ENCODE results near the gene SORCS2. TPM values are rescaled to one million over a fixed set of nuclear protein-coding genes. Genes with fewer than 3 reads are reported as not detected.

Gene SORCS2
- total RNA-seq, 6 donors from 2014 or later: 2.2 to 28.3 (median 7.2) TPM

GRCh38 chr4:7169134-7169533, 23.2 kb upstream of the SORCS2 start:
- H3K27me3 ChIP-seq: no peaks in the 10 kb centered on the region
- H3K4me3 ChIP-seq: no peak overlapping the region
- no peak overlapping the region for H3K27ac ChIP-seq
- no peak for TF ChIP-seq POLR2AphosphoS5 (IDR thresholded peaks at IDR 0.05)
- TF ChIP-seq POLR2A (IDR thresholded peaks at IDR 0.05): no peak
- TF ChIP-seq CTCF (IDR thresholded peaks at IDR 0.05): no peak
- TF ChIP-seq EP300 (IDR thresholded peaks at IDR 0.05): no peak
- DNase-seq (peak in 1 of 2 donors; percentile 14), ATAC-seq (ENCODE audit: low FRiP score in 2 of 2) (no peak)
- WGBS, 2 donors: 65 to 66% methylated on average over 7 of the region's 7 CpGs
- H3K9me3 ChIP-seq: no peaks in the 10 kb centered on the region
- no peaks in the 10 kb centered on the region for H3K36me3 ChIP-seq
- H3K4me1 ChIP-seq: no peaks in the 10 kb centered on the region

DNA sequence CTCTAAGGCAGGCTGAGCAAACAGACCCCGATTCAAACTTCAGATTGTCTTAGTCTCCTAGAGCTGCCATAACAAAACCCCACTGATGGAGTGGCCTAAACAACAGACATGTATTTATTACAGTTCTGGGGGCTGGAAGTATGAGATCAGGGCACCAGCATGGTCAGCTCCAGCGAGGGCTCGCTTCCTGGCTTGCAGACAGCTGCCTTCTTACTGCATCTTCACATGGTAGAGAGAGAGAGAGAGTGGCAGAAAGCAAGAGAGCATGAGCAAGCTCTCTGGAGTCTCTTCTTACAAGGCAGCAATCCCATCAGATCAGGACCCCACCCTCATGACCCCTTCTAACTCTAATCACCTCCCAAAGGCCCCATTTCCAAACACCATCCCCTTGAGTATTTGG, 22.3 kb upstream of the SORCS2 start:
- no peak for TF ChIP-seq EP300 (IDR thresholded peaks at IDR 0.05)
- TF ChIP-seq CTCF (IDR thresholded peaks at IDR 0.05): no peak
- TF ChIP-seq POLR2AphosphoS5 (IDR thresholded peaks at IDR 0.05): no peak
- no peak for TF ChIP-seq POLR2A (IDR thresholded peaks at IDR 0.05)
- Histone ChIP-seq H3K4me3 (no peak overlapping the region), H3K4me1 (no peaks in the 10 kb centered on the region), H3K36me3 (no peaks in the 10 kb centered on the region), H3K27ac (no peak overlapping the region), H3K9me3 (no peaks in the 10 kb centered on the region), H3K27me3 (no peaks in the 10 kb centered on the region)
- DNase-seq (no peak), ATAC-seq (ENCODE audit: low FRiP score in 2 of 2) (no peak)
- 71 to 82% methylated on average over 3 of the region's 3 CpGs for WGBS, 2 donors

DNA sequence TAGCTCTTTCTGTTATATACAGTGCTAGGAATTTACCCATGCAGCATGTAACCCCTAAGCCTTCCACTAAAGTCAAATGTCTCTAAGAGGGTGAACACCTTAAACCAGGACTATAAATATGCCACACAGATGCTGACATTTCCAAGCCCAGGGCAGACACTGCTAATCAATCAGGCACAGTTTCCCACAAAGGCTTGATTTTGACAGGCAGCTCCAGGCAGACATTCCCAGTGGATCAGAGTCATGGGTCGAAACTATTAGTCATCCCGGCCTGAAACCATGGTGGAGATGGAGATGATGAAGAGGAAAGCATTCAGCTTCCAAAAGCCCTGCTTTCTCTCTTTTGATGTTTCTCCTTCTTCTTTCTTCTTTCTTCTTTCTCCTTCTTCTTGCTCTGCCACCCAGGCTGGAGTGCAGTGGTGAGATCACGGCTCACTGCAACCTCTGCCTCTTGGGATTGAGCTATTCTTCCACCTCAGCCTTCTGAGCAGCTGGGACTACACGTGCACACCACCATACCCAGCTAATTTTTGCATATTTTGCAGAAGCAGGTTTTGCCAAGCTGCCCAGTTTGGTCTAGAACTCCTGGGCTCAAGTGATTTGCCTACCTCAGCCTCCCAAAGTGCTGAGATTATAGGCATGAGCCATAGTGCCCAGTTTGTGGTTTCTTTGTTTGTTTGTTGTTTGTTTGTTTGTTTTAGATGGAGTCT, 21.0 kb upstream of the SORCS2 start:
- ATAC-seq (ENCODE audit: low FRiP score in 2 of 2) (no peak), DNase-seq (peak in 1 of 2 donors; percentile 7)
- H3K9me3 ChIP-seq: no peaks in the 10 kb centered on the region
- H3K27ac ChIP-seq: no peak overlapping the region
- TF ChIP-seq POLR2AphosphoS5 (IDR thresholded peaks at IDR 0.05): no peak
- no peak for TF ChIP-seq POLR2A (IDR thresholded peaks at IDR 0.05)
- no peak for TF ChIP-seq CTCF (IDR thresholded peaks at IDR 0.05)
- TF ChIP-seq EP300 (IDR thresholded peaks at IDR 0.05): no peak
- H3K4me3 ChIP-seq: no peak overlapping the region
- H3K36me3 ChIP-seq: no peaks in the 10 kb centered on the region
- WGBS, 2 donors: 72 to 73% methylated on average over 4 of the region's 4 CpGs
- no peaks in the 10 kb centered on the region for H3K4me1 ChIP-seq
- no peaks in the 10 kb centered on the region for H3K27me3 ChIP-seq

DNA sequence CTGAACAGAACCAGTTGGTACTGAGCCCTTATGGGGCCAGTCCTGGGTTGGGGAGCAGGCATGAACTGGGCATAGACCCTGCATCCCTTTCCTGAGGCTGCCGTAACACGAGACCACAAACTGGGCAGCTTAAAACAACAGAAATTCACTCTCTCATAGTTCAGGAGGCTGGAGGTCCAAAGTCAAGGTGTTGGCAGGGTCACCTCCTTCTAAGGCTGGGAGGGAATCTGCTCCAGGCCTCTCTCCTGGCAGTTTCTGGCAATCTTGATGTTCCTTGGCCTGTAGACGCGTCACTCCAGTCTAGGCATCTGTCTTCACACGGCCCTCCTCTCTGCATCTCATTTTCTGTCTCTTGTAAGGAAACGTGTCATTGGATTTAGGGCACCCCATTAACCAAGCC, 19.8 kb upstream of the SORCS2 start:
- Histone ChIP-seq H3K36me3 (no peaks in the 10 kb centered on the region), H3K4me1 (no peaks in the 10 kb centered on the region), H3K4me3 (no peak overlapping the region), H3K9me3 (no peaks in the 10 kb centered on the region), H3K27me3 (no peaks in the 10 kb centered on the region), H3K27ac (no peak overlapping the region)
- 89 to 92% methylated on average over 4 to 6 of the region's 6 CpGs for WGBS, 2 donors
- DNase-seq: no peak
- TF ChIP-seq CTCF (IDR thresholded peaks at IDR 0.05) (no peak), EP300 (IDR thresholded peaks at IDR 0.05) (no peak), POLR2AphosphoS5 (IDR thresholded peaks at IDR 0.05) (no peak), POLR2A (IDR thresholded peaks at IDR 0.05) (no peak)
- ATAC-seq (ENCODE audit: low FRiP score in 2 of 2): no peak

DNA sequence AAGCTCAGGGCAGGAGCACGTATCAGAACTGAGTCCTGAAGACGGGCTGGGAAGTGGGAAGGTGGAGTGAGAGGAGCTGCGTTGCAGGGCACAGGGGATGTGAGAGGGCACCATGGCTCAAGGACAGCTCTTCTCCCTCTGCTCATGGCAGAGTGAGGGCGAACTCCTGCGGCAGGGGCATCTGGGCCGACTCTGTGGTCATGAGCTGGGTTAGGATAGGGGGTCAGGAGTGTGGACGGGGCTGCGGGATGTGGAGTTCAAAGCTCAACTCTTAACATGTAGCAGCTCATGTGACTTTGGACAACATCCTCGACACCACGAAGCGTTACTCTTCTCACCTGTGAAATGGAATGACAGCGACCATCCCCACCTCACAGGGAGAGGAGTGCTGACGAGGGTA, 19.4 kb upstream of the SORCS2 start:
- Histone ChIP-seq H3K27me3 (no peaks in the 10 kb centered on the region), H3K4me3 (no peak overlapping the region), H3K36me3 (no peaks in the 10 kb centered on the region), H3K27ac (no peak overlapping the region), H3K4me1 (no peaks in the 10 kb centered on the region), H3K9me3 (no peaks in the 10 kb centered on the region)
- no peak for ATAC-seq (ENCODE audit: low FRiP score in 2 of 2)
- TF ChIP-seq POLR2AphosphoS5 (IDR thresholded peaks at IDR 0.05) (no peak), CTCF (IDR thresholded peaks at IDR 0.05) (no peak), POLR2A (IDR thresholded peaks at IDR 0.05) (no peak), EP300 (IDR thresholded peaks at IDR 0.05) (no peak)
- 79 to 83% methylated on average over 11 to 12 of the region's 13 CpGs for WGBS, 2 donors
- DNase-seq: no peak
